Measurements from ENCODE around the gene FSTL5.
A peak's percentile ranks its signal among the peaks of the same experiment; 100 is the strongest.

The FSTL5 gene

GRCh38 chr4:161869511-161869910, 294.3 kb downstream of the FSTL5 start:
- DNase-seq (ENCODE audit: low spot score in 2 of 2) (no peak), ATAC-seq (no peak)
- H3K27ac Mint-ChIP-seq, result no peak overlapping the region
- H3K9me3 Mint-ChIP-seq, result peaks cover 12% of the 10 kb centered on the region
- H3K4me1 Mint-ChIP-seq, result no peaks in the 10 kb centered on the region
- H3K36me3 Mint-ChIP-seq, result no peaks in the 10 kb centered on the region
- H3K4me3 Mint-ChIP-seq, result no peak overlapping the region

GRCh38 chr4:161856711-161857326, 307.0 kb downstream of the FSTL5 start:
- Mint-ChIP-seq H3K4me1 (no peaks in the 10 kb centered on the region), H3K4me3 (no peak overlapping the region), H3K9me3 (peaks cover 19% of the 10 kb centered on the region), H3K36me3 (no peaks in the 10 kb centered on the region), H3K27ac (no peak overlapping the region)
- ATAC-seq, result no peak
- no peak for DNase-seq (ENCODE audit: low spot score in 2 of 2)

GRCh38 chr4:161850631-161851030, 313.2 kb downstream of the FSTL5 start:
- Mint-ChIP-seq H3K4me3 (no peak overlapping the region), H3K27ac (no peak overlapping the region), H3K9me3 (no peaks in the 10 kb centered on the region), H3K4me1 (no peaks in the 10 kb centered on the region), H3K36me3 (no peaks in the 10 kb centered on the region)
- DNase-seq (ENCODE audit: low spot score in 2 of 2) (no peak), ATAC-seq (no peak)

- no peak overlapping the region for H3K27ac Mint-ChIP-seq
These were observed 322.0 kb downstream of the FSTL5 start for GRCh38 chr4:161841759-161842158.

GRCh38 chr4:161829591-161829990, 334.2 kb downstream of the FSTL5 start:
- Mint-ChIP-seq H3K4me3 (no peak overlapping the region), H3K36me3 (no peaks in the 10 kb centered on the region), H3K9me3 (peaks cover 11% of the 10 kb centered on the region), H3K4me1 (no peaks in the 10 kb centered on the region), H3K27ac (no peak overlapping the region)
- DNase-seq (ENCODE audit: low spot score in 2 of 2), result no peak
- ATAC-seq, result no peak

More at GRCh38 chr4:161841759-161842158, 322.0 kb downstream of the FSTL5 start:
- no peak for ATAC-seq
- DNase-seq (ENCODE audit: low spot score in 2 of 2), result no peak
- H3K4me3 Mint-ChIP-seq, result no peak overlapping the region
- H3K36me3 Mint-ChIP-seq, result no peaks in the 10 kb centered on the region
- H3K9me3 Mint-ChIP-seq, result peaks cover 14% of the 10 kb centered on the region
- H3K4me1 Mint-ChIP-seq, result no peaks in the 10 kb centered on the region

GRCh38 chr4:161828061-161828460, 335.7 kb downstream of the FSTL5 start:
- DNase-seq (ENCODE audit: low spot score in 2 of 2) (no peak), ATAC-seq (no peak)
- Mint-ChIP-seq H3K4me1 (no peaks in the 10 kb centered on the region), H3K4me3 (no peak overlapping the region), H3K36me3 (no peaks in the 10 kb centered on the region), H3K27ac (no peak overlapping the region), H3K9me3 (peaks cover 11% of the 10 kb centered on the region)

GRCh38 chr4:161827013-161827412, 336.8 kb downstream of the FSTL5 start:
- Mint-ChIP-seq H3K36me3 (no peaks in the 10 kb centered on the region), H3K4me1 (no peaks in the 10 kb centered on the region), H3K4me3 (no peak overlapping the region), H3K9me3 (peaks cover 11% of the 10 kb centered on the region), H3K27ac (no peak overlapping the region)
- ATAC-seq, result no peak
- no peak for DNase-seq (ENCODE audit: low spot score in 2 of 2)

- Mint-ChIP-seq H3K27ac (no peak overlapping the region), H3K4me1 (no peaks in the 10 kb centered on the region), H3K36me3 (no peaks in the 10 kb centered on the region), H3K4me3 (no peak overlapping the region), H3K9me3 (peaks cover 8% of the 10 kb centered on the region)
- ATAC-seq (no peak), DNase-seq (ENCODE audit: low spot score in 2 of 2) (no peak)
These were observed 340.4 kb downstream of the FSTL5 start for GRCh38 chr4:161823450-161823849.

- peaks cover 4% of the 10 kb centered on the region for H3K9me3 Mint-ChIP-seq
- H3K4me1 Mint-ChIP-seq, result no peaks in the 10 kb centered on the region
- peak; percentile 31 for ATAC-seq
These were observed 341.6 kb downstream of the FSTL5 start for GRCh38 chr4:161822174-161822573.

GRCh38 chr4:161817914-161818313, 345.9 kb downstream of the FSTL5 start:
- Mint-ChIP-seq H3K4me3 (no peak overlapping the region), H3K27ac (no peak overlapping the region), H3K4me1 (no peaks in the 10 kb centered on the region), H3K36me3 (no peaks in the 10 kb centered on the region), H3K9me3 (peaks cover 7% of the 10 kb centered on the region)
- no peak for ATAC-seq
- no peak for DNase-seq (ENCODE audit: low spot score in 2 of 2)

More at GRCh38 chr4:161822174-161822573, 341.6 kb downstream of the FSTL5 start:
- Mint-ChIP-seq H3K4me3 (no peak overlapping the region), H3K36me3 (no peaks in the 10 kb centered on the region), H3K27ac (no peak overlapping the region)
- DNase-seq (ENCODE audit: low spot score in 2 of 2), result no peak

- H3K27ac Mint-ChIP-seq, result no peak overlapping the region
- ATAC-seq, result no peak
These were observed 346.8 kb downstream of the FSTL5 start for GRCh38 chr4:161816958-161817357.

GRCh38 chr4:161815841-161816240, 348.0 kb downstream of the FSTL5 start:
- ATAC-seq, result no peak
- Mint-ChIP-seq H3K4me1 (no peaks in the 10 kb centered on the region), H3K9me3 (peaks cover 10% of the 10 kb centered on the region), H3K36me3 (no peaks in the 10 kb centered on the region), H3K27ac (no peak overlapping the region), H3K4me3 (no peak overlapping the region)
- no peak for DNase-seq (ENCODE audit: low spot score in 2 of 2)

More at GRCh38 chr4:161816958-161817357, 346.8 kb downstream of the FSTL5 start:
- Mint-ChIP-seq H3K4me1 (no peaks in the 10 kb centered on the region), H3K36me3 (no peaks in the 10 kb centered on the region), H3K4me3 (no peak overlapping the region), H3K9me3 (peaks cover 7% of the 10 kb centered on the region)
- DNase-seq (ENCODE audit: low spot score in 2 of 2), result no peak

- H3K4me3 Mint-ChIP-seq, result no peak overlapping the region
These were observed 349.9 kb downstream of the FSTL5 start for GRCh38 chr4:161813889-161814288.

GRCh38 chr4:161813389-161813788, 350.4 kb downstream of the FSTL5 start:
- DNase-seq (ENCODE audit: low spot score in 2 of 2) (no peak), ATAC-seq (no peak)
- no peak overlapping the region for H3K4me3 Mint-ChIP-seq
- no peaks in the 10 kb centered on the region for H3K36me3 Mint-ChIP-seq
- no peak overlapping the region for H3K27ac Mint-ChIP-seq
- H3K9me3 Mint-ChIP-seq, result peaks cover 11% of the 10 kb centered on the region
- H3K4me1 Mint-ChIP-seq, result no peaks in the 10 kb centered on the region

More at GRCh38 chr4:161813889-161814288, 349.9 kb downstream of the FSTL5 start:
- Mint-ChIP-seq H3K9me3 (peaks cover 11% of the 10 kb centered on the region), H3K27ac (no peak overlapping the region), H3K36me3 (no peaks in the 10 kb centered on the region), H3K4me1 (no peaks in the 10 kb centered on the region)
- DNase-seq (ENCODE audit: low spot score in 2 of 2), result no peak
- ATAC-seq, result no peak

- ATAC-seq (no peak), DNase-seq (ENCODE audit: low spot score in 2 of 2) (no peak)
- Mint-ChIP-seq H3K4me1 (no peaks in the 10 kb centered on the region), H3K4me3 (no peak overlapping the region), H3K9me3 (peaks cover 17% of the 10 kb centered on the region), H3K36me3 (no peaks in the 10 kb centered on the region), H3K27ac (no peak overlapping the region)
These were observed 360.6 kb downstream of the FSTL5 start for GRCh38 chr4:161803171-161803570.

GRCh38 chr4:161799710-161800109, 364.1 kb downstream of the FSTL5 start:
- H3K4me1 Mint-ChIP-seq, result no peaks in the 10 kb centered on the region
- no peak overlapping the region for H3K4me3 Mint-ChIP-seq
- H3K36me3 Mint-ChIP-seq, result no peaks in the 10 kb centered on the region
- no peak for ATAC-seq
- DNase-seq (ENCODE audit: low spot score in 2 of 2), result no peak
- peaks cover 6% of the 10 kb centered on the region for H3K9me3 Mint-ChIP-seq
- H3K27ac Mint-ChIP-seq, result no peak overlapping the region

Data from stimulated activated effector memory CD8-positive, alpha-beta T cell treated with anti-CD3 and anti-CD28 coated beads, Interleukin-12 subunit alpha, Interleukin-12 subunit beta, amount 100 ng/mL, for 72 hours (primary cell).